Activated CD8-positive, alpha-beta memory T cell treated with anti-CD3 and anti-CD28 coated beads, Interleukin-2, amount 50 U/mL, for 4 hours (primary cell): ENCODE measurements around the gene ICA1.

ENCODE experiments used
- DNase-seq: peaks from one replicate; pipeline ENCODE4 v3.0.0-alpha.2; 2020

The ICA1 gene

GRCh38 chr7:8157296-8157695, 104.7 kb downstream of the ICA1 start:
- no peak for DNase-seq

- DNase-seq = no peak
These were observed 106.1 kb downstream of the ICA1 start for GRCh38 chr7:8155836-8156235.

GRCh38 chr7:8154272-8154671, 107.7 kb downstream of the ICA1 start:
- no peak for DNase-seq

GRCh38 chr7:8152489-8153192, 109.3 kb downstream of the ICA1 start:
- no peak for DNase-seq

GRCh38 chr7:8151161-8151725, 110.7 kb downstream of the ICA1 start:
- no peak for DNase-seq

GRCh38 chr7:8149222-8149621, 112.7 kb downstream of the ICA1 start:
- no peak for DNase-seq

GRCh38 chr7:8147760-8148463, 114.1 kb downstream of the ICA1 start:
- DNase-seq = no peak

GRCh38 chr7:8146788-8147413, 115.1 kb downstream of the ICA1 start:
- DNase-seq = no peak

- DNase-seq = no peak
These were observed 115.7 kb downstream of the ICA1 start for GRCh38 chr7:8146106-8146787.

- DNase-seq = no peak
These were observed 117.1 kb downstream of the ICA1 start for GRCh38 chr7:8144856-8145255.

- no peak for DNase-seq
These were observed 118.7 kb downstream of the ICA1 start for GRCh38 chr7:8143151-8143874.

GRCh38 chr7:8142477-8142876, 119.5 kb downstream of the ICA1 start:
- DNase-seq = no peak

- DNase-seq = no peak
These were observed 120.9 kb downstream of the ICA1 start for GRCh38 chr7:8141070-8141469.

GRCh38 chr7:8136051-8136730, 125.8 kb downstream of the ICA1 start:
- DNase-seq = no peak

- DNase-seq = no peak
These were observed 126.5 kb downstream of the ICA1 start for GRCh38 chr7:8135417-8135816.

GRCh38 chr7:8134089-8134733, 127.8 kb downstream of the ICA1 start:
- DNase-seq = no peak

- DNase-seq = no peak
These were observed 128.6 kb downstream of the ICA1 start for GRCh38 chr7:8133188-8133848.

GRCh38 chr7:8131694-8132605, 130.0 kb downstream of the ICA1 start:
- no peak for DNase-seq

- no peak for DNase-seq
These were observed 131.3 kb downstream of the ICA1 start for GRCh38 chr7:8130663-8131062.

- DNase-seq = no peak
These were observed 132.7 kb downstream of the ICA1 start for GRCh38 chr7:8129318-8129659.
